Measurements from ENCODE around the gene TMEM129.

Gene TMEM129

GRCh38 chr4:1741208-1741607 is 20.1 kb upstream of the TMEM129 start:
- DNase-seq: no peak

GRCh38 chr4:1740021-1740545 is 19.0 kb upstream of the TMEM129 start:
- DNase-seq: no peak

DNA sequence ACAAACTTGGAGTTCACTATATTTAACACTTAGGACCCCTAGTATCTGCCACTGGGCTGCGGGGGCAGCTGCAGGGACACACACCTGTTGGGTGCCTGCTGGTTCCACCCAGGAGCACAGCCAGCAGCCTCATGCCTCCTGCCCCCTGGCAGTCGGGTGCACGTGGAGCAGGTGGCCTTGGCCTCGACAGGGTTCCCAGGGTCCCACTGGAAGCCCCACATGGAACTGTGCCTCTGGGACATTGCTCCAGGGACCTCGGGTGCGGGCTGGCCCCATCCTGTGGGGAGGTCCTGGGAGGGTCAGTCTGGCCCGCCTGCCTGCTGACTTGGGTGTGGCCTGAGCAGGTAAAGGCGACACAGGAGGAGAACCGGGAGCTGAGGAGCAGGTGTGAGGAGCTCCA is 18.2 kb upstream of the TMEM129 start:
- no peak for DNase-seq

GRCh38 chr4:1738410-1738809 is 17.3 kb upstream of the TMEM129 start:
- DNase-seq: no peak

DNA sequence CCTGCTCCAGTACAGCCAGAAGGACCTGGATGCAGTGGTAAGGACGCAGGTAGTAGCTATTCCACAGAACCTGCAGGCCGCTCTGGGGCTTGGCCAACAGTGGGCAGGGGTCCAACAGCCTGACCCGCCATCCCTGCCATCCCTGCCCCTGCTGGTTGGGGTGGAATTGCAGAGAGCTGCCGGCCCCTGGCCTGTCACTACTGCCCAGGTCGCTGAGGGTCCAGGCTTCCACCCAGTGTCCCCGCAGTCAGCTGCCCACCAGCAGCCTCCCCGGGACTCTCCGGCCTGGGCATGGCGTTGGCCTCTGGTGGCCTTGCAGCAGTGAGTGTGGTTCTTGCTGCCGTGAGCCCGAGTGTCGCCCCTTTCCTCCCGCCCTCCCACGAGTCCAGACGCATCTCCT is 16.5 kb upstream of the TMEM129 start:
- DNase-seq: no peak

- DNase-seq: no peak
Measured at GRCh38 chr4:1736812-1737211, 15.7 kb upstream of the TMEM129 start.

GRCh38 chr4:1735215-1735614 is 14.1 kb upstream of the TMEM129 start:
- no peak for DNase-seq

DNA sequence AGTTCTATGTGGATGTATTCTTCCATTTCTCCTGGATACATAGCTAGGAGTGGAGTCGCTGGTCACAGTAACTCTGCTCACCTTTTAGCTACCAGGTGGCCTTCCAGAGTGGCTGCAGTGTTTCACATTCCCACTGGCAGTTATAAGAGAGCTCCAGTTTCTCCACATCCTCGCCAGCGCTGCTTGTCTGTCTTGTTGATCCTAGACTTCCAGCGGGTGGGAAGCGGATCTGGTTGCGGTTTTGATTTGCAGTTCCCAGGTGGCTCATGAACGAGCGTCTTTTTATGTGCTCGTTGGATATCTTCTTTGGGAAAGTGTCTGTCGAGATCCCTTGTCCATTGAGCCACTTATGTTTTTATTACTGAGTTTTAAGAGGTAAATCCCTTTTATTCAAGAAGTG is 11.8 kb upstream of the TMEM129 start:
- no peak for DNase-seq

DNA sequence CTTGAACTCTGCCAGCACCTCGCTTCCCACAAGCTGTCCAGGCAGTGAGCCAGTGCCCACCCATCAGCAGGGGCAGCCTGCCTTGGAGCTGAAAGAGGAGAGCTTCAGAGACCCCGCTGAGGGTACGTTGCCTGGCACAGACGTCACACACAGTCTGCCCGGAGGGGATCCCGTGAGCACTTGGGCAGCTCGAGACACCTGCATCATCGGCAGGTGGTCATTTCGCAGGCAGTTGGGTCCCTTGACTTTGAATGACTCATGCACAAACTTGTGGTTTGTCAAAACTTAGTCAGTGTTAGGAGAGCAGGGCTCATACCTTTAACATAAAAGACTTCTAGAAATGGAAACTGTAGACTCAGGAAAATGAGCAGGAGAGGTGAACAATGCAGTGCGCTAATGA is 10.1 kb upstream of the TMEM129 start:
- DNase-seq: no peak

- no peak for DNase-seq
Measured at GRCh38 chr4:1730532-1731135, 9.5 kb upstream of the TMEM129 start.

DNA sequence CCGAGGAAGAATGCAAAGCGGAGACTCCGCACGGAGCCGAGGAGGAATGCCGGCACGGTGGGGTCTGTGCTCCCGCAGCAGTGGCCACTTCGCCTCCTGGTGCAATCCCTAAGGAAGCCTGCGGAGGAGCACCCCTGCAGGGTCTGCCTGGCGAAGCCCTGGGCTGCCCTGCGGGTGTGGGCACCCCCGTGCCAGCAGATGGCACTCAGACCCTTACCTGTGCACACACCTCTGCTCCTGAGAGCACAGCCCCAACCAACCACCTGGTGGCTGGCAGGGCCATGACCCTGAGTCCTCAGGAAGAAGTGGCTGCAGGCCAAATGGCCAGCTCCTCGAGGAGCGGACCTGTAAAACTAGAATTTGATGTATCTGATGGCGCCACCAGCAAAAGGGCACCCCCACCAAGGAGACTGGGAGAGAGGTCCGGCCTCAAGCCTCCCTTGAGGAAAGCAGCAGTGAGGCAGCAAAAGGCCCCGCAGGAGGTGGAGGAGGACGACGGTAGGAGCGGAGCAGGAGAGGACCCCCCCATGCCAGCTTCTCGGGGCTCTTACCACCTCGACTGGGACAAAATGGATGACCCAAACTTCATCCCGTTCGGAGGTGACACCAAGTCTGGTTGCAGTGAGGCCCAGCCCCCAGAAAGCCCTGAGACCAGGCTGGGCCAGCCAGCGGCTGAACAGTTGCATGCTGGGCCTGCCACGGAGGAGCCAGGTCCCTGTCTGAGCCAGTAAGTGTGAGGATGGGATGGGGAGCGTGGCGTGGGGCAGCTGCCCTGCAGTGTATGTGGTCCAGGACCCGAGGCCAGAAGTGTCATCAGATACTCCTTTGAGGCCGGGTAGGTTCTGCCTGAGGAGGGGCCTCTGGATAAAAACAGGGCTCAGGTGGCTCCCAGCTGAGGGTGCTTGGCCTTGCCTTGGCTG is 7.2 kb upstream of the TMEM129 start:
- no peak for DNase-seq

- no peak for DNase-seq
Measured at GRCh38 chr4:1727117-1728031, 6.3 kb upstream of the TMEM129 start.

GRCh38 chr4:1726146-1726934 is 5.2 kb upstream of the TMEM129 start:
- DNase-seq: peak; percentile 87

- no peak for DNase-seq
Measured at GRCh38 chr4:1725521-1725920, 4.4 kb upstream of the TMEM129 start.

- peak; percentile 62 for DNase-seq
Measured at GRCh38 chr4:1723131-1723801, 2.1 kb upstream of the TMEM129 start.

GRCh38 chr4:1722551-1723118 is 1.5 kb upstream of the TMEM129 start:
- no peak for DNase-seq

GRCh38 chr4:1721666-1722550 is 785 bp upstream of the TMEM129 start:
- no peak for DNase-seq

DNA sequence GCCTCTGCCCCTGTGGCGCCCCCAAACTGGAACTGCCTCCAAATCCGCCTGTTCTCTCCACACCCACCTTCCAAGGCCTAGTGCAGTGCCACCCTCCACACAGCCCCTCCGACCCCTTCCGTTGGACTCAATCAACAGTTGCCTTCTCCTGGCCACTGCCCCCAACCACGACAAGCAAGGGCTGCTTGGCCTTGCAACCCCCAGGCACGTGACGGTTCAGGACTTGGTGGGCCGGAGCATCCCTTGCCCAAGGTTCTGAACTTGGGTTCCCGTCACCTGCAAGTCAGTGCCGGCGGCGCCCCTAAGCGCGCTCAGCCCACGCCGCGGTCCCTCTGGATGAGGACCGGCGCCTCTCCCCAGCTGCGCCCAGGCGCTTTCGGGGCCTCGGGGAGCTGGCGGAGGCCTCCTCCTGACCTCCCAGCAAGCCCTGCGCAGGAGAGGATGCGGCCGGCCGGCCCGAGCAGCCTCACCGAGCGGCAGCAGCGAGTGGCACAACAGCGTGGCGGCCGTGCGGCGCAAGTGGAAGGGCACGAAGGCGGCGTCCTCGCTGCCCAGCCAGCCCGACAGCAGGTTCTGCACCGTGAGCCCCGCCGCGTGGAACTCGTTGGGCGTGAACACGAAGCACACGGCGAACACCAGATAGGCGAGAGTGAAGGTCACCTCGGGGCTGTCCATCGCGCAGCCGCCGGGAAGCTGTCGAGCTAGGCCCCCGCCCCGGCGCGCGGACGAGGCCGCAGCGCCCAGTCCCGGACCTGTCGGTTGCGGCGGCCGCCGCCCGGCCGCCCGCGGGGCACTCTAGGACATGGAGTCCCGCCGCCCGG is 750 bp downstream of the TMEM129 start:
- no peak for DNase-seq

DNA sequence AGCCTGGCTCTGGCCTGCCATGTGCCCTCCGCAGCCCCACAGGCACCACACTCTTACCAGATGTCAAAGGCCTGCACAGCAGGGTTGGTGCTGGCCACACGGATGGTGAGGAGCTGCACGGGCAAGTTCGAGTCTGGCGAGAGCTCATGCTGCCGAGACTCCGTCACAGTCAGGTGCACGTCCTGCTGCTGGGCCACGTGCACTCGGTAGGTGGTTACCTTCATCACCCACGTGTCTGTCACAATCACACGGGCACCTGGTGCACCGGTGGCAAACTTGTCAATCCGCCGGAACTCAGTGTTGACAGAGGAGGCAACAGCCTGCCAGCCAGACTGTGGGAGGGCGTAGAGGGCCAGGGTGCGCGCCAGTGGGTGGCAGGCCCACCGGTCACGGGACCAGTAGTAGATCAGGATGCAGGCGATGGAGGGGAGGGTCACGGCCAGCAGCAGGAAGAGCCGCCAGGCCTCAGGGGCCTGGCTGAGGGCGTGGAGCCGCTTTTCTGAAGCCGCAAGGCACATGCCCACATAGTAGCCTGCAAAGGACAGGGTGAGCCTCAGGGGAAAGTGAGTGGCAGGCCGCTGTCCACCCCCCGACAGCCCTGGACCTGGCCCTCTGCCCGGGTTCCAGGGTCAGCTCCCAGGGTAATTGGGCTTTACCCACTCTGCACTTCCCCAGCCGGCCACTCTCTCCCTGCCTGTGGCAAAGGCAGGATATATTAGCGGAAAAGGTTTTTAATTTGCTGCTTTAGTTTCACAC is 2.9 kb downstream of the TMEM129 start:
- no peak for DNase-seq
